Gastrocnemius medialis (tissue), 4 donors: Measurements from ENCODE around the gene SFXN3. TPM values are rescaled to one million over a fixed set of nuclear protein-coding genes. Genes with fewer than 3 reads are reported as not detected.

Experiments used
- ATAC-seq, 2 donors: fragments of 150-250 bp; one replicate each; pipeline ENCODE4 v1.9.1; 2016
- DNase-seq, 2 donors: peaks; one replicate each; pipeline ENCODE4 v3.0.0-alpha.2; 2019
- H3K27ac ChIP-seq, 4 donors: fragments of 200-600 bp; sonication (generic); 1 replicate in 1 of 4; 2 replicates in 3 of 4; pipeline ENCODE4 v1.5.1; 2016 to 2018; ENCODE audit warnings: mild to moderate bottlenecking in 2 of 4, moderate library complexity in 1 of 4
- H3K27me3 ChIP-seq, 3 donors: fragments of 200-600 bp; sonication (generic) in 2 of 3; 1 replicate in 1 of 3; 2 replicates in 2 of 3; pipeline versions ENCODE4 v1.5.1 to v1.6.0; 2016 to 2019; ENCODE audit warnings: mild to moderate bottlenecking in 1 of 3, moderate library complexity in 1 of 3
- H3K36me3 ChIP-seq, 2 donors: fragments of 200-600 bp; sonication (generic) in 1 of 2; one replicate each; pipeline ENCODE4 v1.5.1; 2017 to 2018
- H3K4me1 ChIP-seq, 2 donors: fragments of 200-600 bp; sonication (generic) in 1 of 2; one replicate each; pipeline ENCODE4 v1.5.1; 2016 to 2017; ENCODE audit warnings: mild to moderate bottlenecking in 2 of 2
- H3K4me3 ChIP-seq, 4 donors: fragments of 200-600 bp; sonication (generic) in 3 of 4; 1 replicate in 1 of 4; 2 replicates in 3 of 4; pipeline ENCODE4 v1.5.1; 2016 to 2019; ENCODE audit warnings: mild to moderate bottlenecking in 2 of 4
- H3K9me3 ChIP-seq, 3 donors: fragments of 200-600 bp; sonication (generic) in 2 of 3; 1 replicate in 1 of 3; 2 replicates in 2 of 3; pipeline ENCODE4 v1.5.1; 2016 to 2019
- CTCF ChIP-seq, 5 experiments: fragments of 450-650 bp in 3 of 5; fragments of 200-600 bp in 2 of 5; sonication (generic) in 2 of 5; IDR thresholded peaks in 4 of 5; conservative IDR thresholded peaks in 1 of 5; 1 replicate in 4 of 5; 2 replicates in 1 of 5; pipeline ENCODE4 v1.5.1; 2016 to 2019; ENCODE audit warnings: antibody characterized with exemption in 5 of 5, mild to moderate bottlenecking in 3 of 5, moderate library complexity in 3 of 5
- POLR2A ChIP-seq, 2 donors: fragments of 450-650 bp; IDR thresholded peaks; one replicate each; pipeline ENCODE4 v1.6.1; 2017; ENCODE audit warnings: antibody characterized with exemption in 2 of 2, mild to moderate bottlenecking in 2 of 2, moderate library complexity in 2 of 2
- in situ Hi-C, 4 donors: fragments of 200-750 bp; cut with MboI; loops; one replicate each; pipeline versions ENCODE4 v1.15.0 to v1.8.0; 2017; ENCODE audit warnings: low sequenced_read_pairs in 4 of 4
- intact Hi-C: fragments of 100-400 bp; cut with DNase I; formaldehyde crosslinking; loops from one replicate; pipeline ENCODE4 v1.15.1; 2023; ENCODE audit warnings: low total_unique reads
- total RNA-seq, 4 donors: library from RNA; depleted of rRNA; stranded (reverse); fragments of >200 nt; gene quantifications; one replicate each; pipeline versions ENCODE4 v1.1.0 to v1.2.3, GENCODE V29; 2016

SFXN3 gene
- total RNA-seq, 4 donors from 2014 or later: 4.2 to 9.5 (median 7.0) TPM

- TF ChIP-seq CTCF (IDR thresholded peaks at IDR 0.05 in 4 of 5, conservative IDR thresholded peaks at IDR 0.05 in 1 of 5) (no peak), POLR2A (IDR thresholded peaks at IDR 0.05) (no peak)
- ATAC-seq (no peak), DNase-seq (no peak)
- H3K27me3 ChIP-seq: peaks cover 38 to 51% (median 42%) of the 10 kb centered on the region in 3 donors
- in situ Hi-C loops (no loop called here), intact Hi-C loops (no loop called here)
- no peak overlapping the region for H3K4me3 ChIP-seq
- H3K4me1 ChIP-seq: no peaks in the 10 kb centered on the region
- no peaks in the 10 kb centered on the region for H3K9me3 ChIP-seq
- H3K36me3 ChIP-seq: no peaks in the 10 kb centered on the region
- H3K27ac ChIP-seq: no peak overlapping the region
Measured at GRCh38 chr10:101089520-101090299, 58.7 kb downstream of the SFXN3 start.

GRCh38 chr10:101090597-101090996 lies 59.6 kb downstream of the SFXN3 start:
- no peak for TF ChIP-seq CTCF (IDR thresholded peaks at IDR 0.05 in 4 of 5, conservative IDR thresholded peaks at IDR 0.05 in 1 of 5)
- no peak for TF ChIP-seq POLR2A (IDR thresholded peaks at IDR 0.05)
- Histone ChIP-seq H3K36me3 (no peaks in the 10 kb centered on the region), H3K9me3 (no peaks in the 10 kb centered on the region), H3K4me3 (no peak overlapping the region), H3K4me1 (no peaks in the 10 kb centered on the region), H3K27me3 (peaks cover 42 to 44% (median 43%) of the 10 kb centered on the region in 3 donors), H3K27ac (no peak overlapping the region)
- in situ Hi-C loops: no loop called here
- DNase-seq: no peak
- intact Hi-C loops: no loop called here
- ATAC-seq: no peak

Other genes starting within 250 kb of the SFXN3 start
- gene SLF2, start 118.3 kb upstream of the SFXN3 start, total RNA-seq: 10 to 100 TPM in 3 of 4 donors, 1 to 10 TPM in 1; 9.2 to 23.0 (median 20.1) TPM
- gene SEMA4G, start 61.7 kb upstream of the SFXN3 start, total RNA-seq: 1 to 10 TPM in 1 of 4 donors, under 1 TPM in 3; 0.46 to 1.1 (median 0.52) TPM
- gene MRPL43, start 43.7 kb upstream of the SFXN3 start, total RNA-seq: 100 to 1,000 TPM in 1 of 4 donors, 10 to 100 TPM in 3; 83.3 to 129 (median 92.5) TPM
- 10 to 100 TPM in 2 of 4 donors, 1 to 10 TPM in 2; 8.2 to 19.8 (median 10.0) TPM for gene TWNK, start 43.7 kb upstream of the SFXN3 start, total RNA-seq
- 10 to 100 TPM; 22.5 to 44.7 (median 26.7) TPM for gene LZTS2, start 31.4 kb upstream of the SFXN3 start, total RNA-seq
- gene PDZD7, start 105 bp upstream of the SFXN3 start, total RNA-seq: under 1 TPM in 1 of 4 donors, not detected in 3; 0.11 TPM
- 1 to 10 TPM; 1.7 to 3.6 (median 2.2) TPM for gene KAZALD1, start 30.8 kb downstream of the SFXN3 start, total RNA-seq
- not detected for gene TLX1, start 100.1 kb downstream of the SFXN3 start, total RNA-seq
- 10 to 100 TPM; 10.7 to 25.9 (median 13.0) TPM for gene LBX1, start 198.2 kb downstream of the SFXN3 start, total RNA-seq